IMR-90 (cell line): ENCODE data around the gene CCP110.

Experiments
- BHLHE40 ChIP-seq: fragments of 150-350 bp; IDR thresholded peaks from 2 replicates; pipeline ENCODE4 v1.6.1; 2016; ENCODE audit warnings: mild to moderate bottlenecking, low read depth, low read length
- CHD1 ChIP-seq: IDR thresholded peaks from 2 replicates; pipeline ENCODE4 v1.6.1; 2012; ENCODE audit warnings: low read depth, low read length, improper control_type of control experiment
- CTCF ChIP-seq: conservative IDR thresholded peaks from 2 replicates; pipeline ENCODE4 v1.5.1; 2012; ENCODE audit warnings: mild to moderate bottlenecking, low read depth, low read length, improper control_type of control experiment
- MAFK ChIP-seq: IDR thresholded peaks from 2 replicates; pipeline ENCODE4 v1.6.1; 2012; ENCODE audit warnings: low read depth, low read length, improper control_type of control experiment
- POLR2A ChIP-seq: IDR thresholded peaks from 2 replicates; pipeline ENCODE4 v1.6.1; 2012; ENCODE audit warnings: mild to moderate bottlenecking, low read depth, low read length
- SMC3 ChIP-seq: fragments of 150-350 bp; IDR thresholded peaks from 2 replicates; pipeline ENCODE4 v1.6.1; 2016; ENCODE audit warnings: low read depth, mild to moderate bottlenecking, antibody characterized with exemption, low read length, moderate library complexity

DNA sequence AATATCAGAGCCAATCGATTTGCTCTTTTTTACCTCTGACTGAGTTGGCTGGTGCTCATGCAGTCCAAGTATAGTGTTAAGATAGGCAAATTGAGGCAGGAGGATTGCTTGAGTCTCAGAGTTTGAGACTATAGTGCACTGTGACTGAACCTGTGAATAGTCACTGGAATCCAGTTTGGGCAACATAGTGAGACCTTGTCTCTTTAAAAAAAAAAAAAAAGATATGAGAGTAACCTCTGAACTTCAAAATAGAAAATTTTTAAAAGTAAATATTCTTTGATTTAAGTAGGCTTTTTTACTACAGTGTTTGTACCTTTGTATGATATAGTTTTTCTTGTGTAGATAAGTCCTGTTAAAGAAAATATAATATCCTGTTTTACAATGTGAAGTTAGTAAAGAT lies 3.4 kb downstream of the CCP110 start:
- TF ChIP-seq CTCF = no peak
- TF ChIP-seq BHLHE40 = no peak
- no peak for TF ChIP-seq CHD1
- TF ChIP-seq POLR2A = no peak
- TF ChIP-seq SMC3 = no peak
- TF ChIP-seq MAFK = no peak
